HCT116 (cell line): ENCODE measurements around the gene OBSCN. TPM values are rescaled to one million over a fixed set of nuclear protein-coding genes. Genes with fewer than 3 reads are reported as not detected.

ENCODE experiments used
- ATAC-seq: fragments of 200-7000 bp; cut with Tn5 transposase; 2 replicates; pipeline ENCODE4 v1.9.1; 2020; ENCODE audit warnings: mild to moderate bottlenecking, moderate library complexity
- BruUV-seq: library from RNA; stranded (reverse); fragments of 400-500 nt; replicated peaks from 2 replicates; lab custom pipeline; 2021; lab: Mats Ljungman, UMichigan
- CTCF ChIA-PET: fragments of 300-600 bp; sonication (Branson Sonifier 250); formaldehyde crosslinking; loops from one replicate; lab custom pipeline; 2021; ENCODE audit warnings: antibody characterized with exemption; lab: Charles Lee
- POLR2A ChIA-PET: fragments of 300-600, 350-600 bp; sonication (Branson Sonifier 250); formaldehyde crosslinking; loops from one replicate; lab custom pipeline; 2021; ENCODE audit warnings: antibody characterized with exemption; lab: Charles Lee
- RAD21 ChIA-PET, 2 experiments: fragments of 300-600 bp; sonication (Branson Sonifier 250); formaldehyde crosslinking; loops; one replicate each; lab custom pipeline; 2023; ENCODE audit warnings: low total read pairs in 2 of 2; ENCODE audit not compliant: uncharacterized antibody in 2 of 2, unreplicated experiment in 2 of 2, low non-redundant PET in 1 of 2; lab: Charles Lee
- DNase-seq: peaks from one replicate; pipeline ENCODE4 v3.0.0-alpha.2; 2010; ENCODE audit warnings: low read depth, low spot score
- H2AFZ ChIP-seq: fragments of 200-600 bp; shearing (Covaris generic), sonication (generic); 2 replicates; pipeline ENCODE4 v1.6.1; 2017; ENCODE audit warnings: low read depth, mixed run types, mixed read lengths, antibody characterized with exemption, low read length; ENCODE audit not compliant: poor library complexity, severe bottlenecking
- H3K27ac ChIP-seq: 2 replicates; pipeline ENCODE4 v1.5.1; 2012; ENCODE audit warnings: low read depth, low read length
- H3K27me3 ChIP-seq: fragments of 200-600 bp; sonication (generic); 2 replicates; pipeline ENCODE4 v1.6.1; 2016; ENCODE audit warnings: mixed run types, low read length, mixed read lengths; ENCODE audit not compliant: insufficient read depth
- H3K36me3 ChIP-seq, 2 experiments: fragments of 200-500 bp in 1 of 2; fragments of 200-600 bp in 1 of 2; sonication (Bioruptor generic) in 1 of 2; sonication (generic) in 1 of 2; 2 replicates each; pipeline versions ENCODE4 v1.5.1 to v1.6.1; 2014 to 2016; ENCODE audit warnings: low read length in 2 of 2, inconsistent platforms in 1 of 2, mixed read lengths in 1 of 2, mixed run types in 1 of 2; ENCODE audit not compliant: insufficient read depth in 2 of 2, control insufficient read depth in 1 of 2
- H3K4me1 ChIP-seq, 2 experiments: fragments of 200-600 bp in 1 of 2; sonication (generic) in 1 of 2; 2 replicates each; pipeline versions ENCODE4 v1.5.1 to v1.6.1; 2012 to 2017; ENCODE audit warnings: low read length in 2 of 2, inconsistent platforms in 1 of 2, mild to moderate bottlenecking in 1 of 2, mixed read lengths in 1 of 2, mixed run types in 1 of 2, moderate library complexity in 1 of 2; ENCODE audit not compliant: insufficient read depth in 2 of 2, control insufficient read depth in 1 of 2
- H3K4me2 ChIP-seq: fragments of 200-600 bp; sonication (generic); 2 replicates; pipeline ENCODE4 v1.6.1; 2017; ENCODE audit warnings: mixed run types, low read length, mixed read lengths
- H3K4me3 ChIP-seq, 2 experiments: fragments of 200-600 bp in 1 of 2; sonication (generic) in 1 of 2; replicated peaks in 1 of 2; 2 replicates each; pipeline ENCODE4 v1.5.1; 2011 to 2016; ENCODE audit warnings: low read length in 2 of 2, control low read depth in 1 of 2, low read depth in 1 of 2, mild to moderate bottlenecking in 1 of 2, mixed read lengths in 1 of 2, mixed run types in 1 of 2
- H3K79me2 ChIP-seq: fragments of 200-600 bp; sonication (generic); 2 replicates; pipeline ENCODE4 v1.6.1; 2017; ENCODE audit warnings: mild to moderate bottlenecking, mixed run types, low read length, moderate library complexity, mixed read lengths; ENCODE audit not compliant: insufficient read depth
- H3K9ac ChIP-seq: fragments of 200-600 bp; sonication (generic); 2 replicates; pipeline ENCODE4 v1.6.1; 2016; ENCODE audit warnings: low read length, mixed read lengths
- H3K9me2 ChIP-seq: fragments of 200-600 bp; sonication (generic), shearing (Covaris generic); 2 replicates; pipeline ENCODE4 v1.6.1; 2017; ENCODE audit warnings: mixed run types, mild to moderate bottlenecking, moderate library complexity; ENCODE audit not compliant: insufficient read depth
- H3K9me3 ChIP-seq, 2 experiments: fragments of 200-500 bp in 1 of 2; fragments of 200-600 bp in 1 of 2; sonication (Bioruptor generic) in 1 of 2; sonication (generic) in 1 of 2; 2 replicates each; pipeline ENCODE4 v1.6.1; 2014 to 2017; ENCODE audit warnings: low read length in 2 of 2, mixed read lengths in 2 of 2, inconsistent platforms in 1 of 2, low read depth in 1 of 2, mild to moderate bottlenecking in 1 of 2, mixed run types in 1 of 2, moderate library complexity in 1 of 2; ENCODE audit not compliant: control insufficient read depth in 1 of 2, insufficient read depth in 1 of 2
- H4K20me1 ChIP-seq: fragments of 200-600 bp; sonication (generic), shearing (Covaris generic); 2 replicates; pipeline ENCODE4 v1.6.1; 2017; ENCODE audit warnings: mixed run types, mild to moderate bottlenecking, moderate library complexity; ENCODE audit not compliant: insufficient read depth
- CEBPB ChIP-seq: IDR thresholded peaks from 2 replicates; pipeline ENCODE4 v1.6.1; 2012; ENCODE audit warnings: low read depth
- FOSL1 ChIP-seq: IDR thresholded peaks from 2 replicates; pipeline ENCODE4 v1.6.1; 2012; ENCODE audit warnings: low read depth
- POLR2A ChIP-seq: IDR thresholded peaks from 2 replicates; pipeline ENCODE4 v1.7.0; 2011; ENCODE audit warnings: borderline replicate concordance; ENCODE audit not compliant: insufficient read depth, insufficient read length; ENCODE audit errors: extremely low read depth
- RAD21 ChIP-seq: IDR thresholded peaks from 2 replicates; pipeline ENCODE4 v1.6.1; 2012; ENCODE audit warnings: low read depth, mild to moderate bottlenecking
- SIN3A ChIP-seq: IDR thresholded peaks from 2 replicates; pipeline ENCODE4 v1.6.1; 2012; ENCODE audit warnings: low read depth
- SP1 ChIP-seq: IDR thresholded peaks from 2 replicates; pipeline ENCODE4 v1.6.1; 2012; ENCODE audit warnings: low read depth
- TCF7L2 ChIP-seq: IDR thresholded peaks from 2 replicates; pipeline ENCODE4 v1.7.0; 2011; ENCODE audit warnings: borderline replicate concordance, inconsistent platforms; ENCODE audit not compliant: insufficient read depth, insufficient read length; ENCODE audit errors: extremely low read depth
- YY1 ChIP-seq: IDR thresholded peaks from 2 replicates; pipeline ENCODE4 v1.6.1; 2011; ENCODE audit warnings: low read length, low read depth, moderate library complexity, mild to moderate bottlenecking; ENCODE audit not compliant: insufficient replicate concordance; ENCODE audit errors: extremely low read depth
- intact Hi-C: fragments of 100-400 bp; cut with micrococcal nuclease; formaldehyde crosslinking; loops from 2 replicates; pipeline ENCODE4 v1.10.0; 2022
- total RNA-seq: library from RNA; stranded (reverse); gene quantifications from one replicate; pipeline ENCODE4 v1.2.1, GENCODE V29; 2021; ENCODE audit not compliant: unreplicated experiment
- TF ChIP-seq, protein P1 (sequence below), 3 experiments: fragments of 200-600 bp in 1 of 3; sonication (generic) in 1 of 3; IDR thresholded peaks in 2 of 3; conservative IDR thresholded peaks in 1 of 3; 2 replicates each; pipeline ENCODE4 v1.5.1; 2012 to 2017; ENCODE audit warnings: low read depth in 2 of 3, low read length in 2 of 3, antibody characterized with exemption in 1 of 3, borderline replicate concordance in 1 of 3, control low read depth in 1 of 3, mild to moderate bottlenecking in 1 of 3, mixed read lengths in 1 of 3, mixed run types in 1 of 3, moderate library complexity in 1 of 3; ENCODE audit not compliant: insufficient read depth in 1 of 3
- TF ChIP-seq, protein P2 (sequence below): IDR thresholded peaks from 2 replicates; pipeline ENCODE4 v1.6.1; 2011; ENCODE audit warnings: mild to moderate bottlenecking, low read length, moderate library complexity; ENCODE audit not compliant: insufficient replicate concordance; ENCODE audit errors: extremely low read depth

OBSCN gene
- total RNA-seq, 1 experiment from 2014 or later, result 16.6 TPM

DNA sequence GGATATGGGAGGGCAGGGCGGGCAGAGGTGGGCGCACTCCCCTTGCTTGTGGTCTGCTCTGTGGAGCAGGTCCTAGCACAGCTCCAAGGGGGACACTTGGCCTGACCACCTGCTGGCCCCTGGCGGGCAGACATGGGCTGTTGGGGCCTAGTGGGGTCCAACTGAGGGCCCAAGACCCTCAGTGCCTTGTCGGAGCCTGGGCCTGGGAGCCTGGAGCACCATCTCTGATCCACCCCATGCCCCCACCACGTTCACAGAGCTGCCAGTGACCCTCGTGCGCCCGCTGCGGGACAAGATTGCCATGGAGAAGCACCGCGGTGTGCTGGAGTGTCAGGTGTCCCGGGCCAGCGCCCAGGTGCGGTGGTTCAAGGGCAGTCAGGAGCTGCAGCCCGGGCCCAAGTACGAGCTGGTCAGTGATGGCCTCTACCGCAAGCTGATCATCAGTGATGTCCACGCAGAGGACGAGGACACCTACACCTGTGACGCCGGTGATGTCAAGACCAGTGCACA is 70.6 kb downstream of the OBSCN start:
- RAD21 ChIA-PET, result no interaction called here
- Histone ChIP-seq H3K4me2 (no peak overlapping the region), H3K27me3 (no peaks in the 10 kb centered on the region), H4K20me1 (no peaks in the 10 kb centered on the region), H3K4me1 (peaks cover 6 to 18% of the 10 kb centered on the region in 2 experiments; a peak in 3 of 4 replicates), H3K79me2 (no peaks in the 10 kb centered on the region), H2AFZ (no peak overlapping the region), H3K27ac (no peak overlapping the region), H3K4me3 (no peak overlapping the region), H3K9ac (no peak overlapping the region), H3K36me3 (no peaks in the 10 kb centered on the region; a peak in 1 of 4 replicates), H3K9me2 (no peaks in the 10 kb centered on the region)
- POLR2A ChIA-PET, result no interaction called here
- no TSS peak for BruUV-seq
- no peak for DNase-seq
- intact Hi-C loops, result no loop called here
- CTCF ChIA-PET, result no interaction called here
- TF ChIP-seq SP1 (no peak), YY1 (no peak), SIN3A (no peak), FOSL1 (no peak), RAD21 (no peak), POLR2A (no peak), CEBPB (no peak), TCF7L2 (no peak)
- TF ChIP-seq, protein P1, sequence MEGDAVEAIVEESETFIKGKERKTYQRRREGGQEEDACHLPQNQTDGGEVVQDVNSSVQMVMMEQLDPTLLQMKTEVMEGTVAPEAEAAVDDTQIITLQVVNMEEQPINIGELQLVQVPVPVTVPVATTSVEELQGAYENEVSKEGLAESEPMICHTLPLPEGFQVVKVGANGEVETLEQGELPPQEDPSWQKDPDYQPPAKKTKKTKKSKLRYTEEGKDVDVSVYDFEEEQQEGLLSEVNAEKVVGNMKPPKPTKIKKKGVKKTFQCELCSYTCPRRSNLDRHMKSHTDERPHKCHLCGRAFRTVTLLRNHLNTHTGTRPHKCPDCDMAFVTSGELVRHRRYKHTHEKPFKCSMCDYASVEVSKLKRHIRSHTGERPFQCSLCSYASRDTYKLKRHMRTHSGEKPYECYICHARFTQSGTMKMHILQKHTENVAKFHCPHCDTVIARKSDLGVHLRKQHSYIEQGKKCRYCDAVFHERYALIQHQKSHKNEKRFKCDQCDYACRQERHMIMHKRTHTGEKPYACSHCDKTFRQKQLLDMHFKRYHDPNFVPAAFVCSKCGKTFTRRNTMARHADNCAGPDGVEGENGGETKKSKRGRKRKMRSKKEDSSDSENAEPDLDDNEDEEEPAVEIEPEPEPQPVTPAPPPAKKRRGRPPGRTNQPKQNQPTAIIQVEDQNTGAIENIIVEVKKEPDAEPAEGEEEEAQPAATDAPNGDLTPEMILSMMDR (IDR thresholded peaks at IDR 0.05 in 2 of 3, conservative IDR thresholded peaks at IDR 0.05 in 1 of 3; ENCODE audit: borderline replicate concordance in 1 of 3, insufficient read depth in 1 of 3, low read depth in 2 of 3, low read length in 2 of 3), result no peak
- TF ChIP-seq, protein P2, sequence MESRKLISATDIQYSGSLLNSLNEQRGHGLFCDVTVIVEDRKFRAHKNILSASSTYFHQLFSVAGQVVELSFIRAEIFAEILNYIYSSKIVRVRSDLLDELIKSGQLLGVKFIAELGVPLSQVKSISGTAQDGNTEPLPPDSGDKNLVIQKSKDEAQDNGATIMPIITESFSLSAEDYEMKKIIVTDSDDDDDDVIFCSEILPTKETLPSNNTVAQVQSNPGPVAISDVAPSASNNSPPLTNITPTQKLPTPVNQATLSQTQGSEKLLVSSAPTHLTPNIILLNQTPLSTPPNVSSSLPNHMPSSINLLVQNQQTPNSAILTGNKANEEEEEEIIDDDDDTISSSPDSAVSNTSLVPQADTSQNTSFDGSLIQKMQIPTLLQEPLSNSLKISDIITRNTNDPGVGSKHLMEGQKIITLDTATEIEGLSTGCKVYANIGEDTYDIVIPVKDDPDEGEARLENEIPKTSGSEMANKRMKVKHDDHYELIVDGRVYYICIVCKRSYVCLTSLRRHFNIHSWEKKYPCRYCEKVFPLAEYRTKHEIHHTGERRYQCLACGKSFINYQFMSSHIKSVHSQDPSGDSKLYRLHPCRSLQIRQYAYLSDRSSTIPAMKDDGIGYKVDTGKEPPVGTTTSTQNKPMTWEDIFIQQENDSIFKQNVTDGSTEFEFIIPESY, result no peak
- TF ChIP-seq, all 23 proteins: peak for 0
- no peak for ATAC-seq
- H3K9me3 ChIP-seq, result no peaks in the 10 kb centered on the region
